PFSK-1 (cell line): ENCODE data around the gene ACSF3.

Source experiments
- POLR2AphosphoS5 ChIP-seq: IDR thresholded peaks from 2 replicates; pipeline ENCODE4 v1.6.1; 2012; ENCODE audit warnings: low read depth, mild to moderate bottlenecking, control low read depth, low read length, moderate library complexity
- REST ChIP-seq, 2 experiments: IDR thresholded peaks; 2 replicates each; pipeline versions ENCODE4 v1.6.1 to v1.8.0; 2011 to 2012; ENCODE audit warnings: low read depth in 2 of 2, low read length in 2 of 2, control low read depth in 1 of 2, inconsistent platforms in 1 of 2, mild to moderate bottlenecking in 1 of 2, moderate library complexity in 1 of 2; ENCODE audit not compliant: insufficient read depth in 1 of 2

GRCh38 chr16:89130448-89130847 is 36.8 kb downstream of the ACSF3 start:
- no peak for TF ChIP-seq POLR2AphosphoS5
- no peak for TF ChIP-seq REST (IDR thresholded peaks at IDR 0.05; ENCODE audit: insufficient read depth in 1 of 2, low read depth in 2 of 2, low read length in 2 of 2)
